Activated CD8-positive, alpha-beta memory T cell treated with anti-CD3 and anti-CD28 coated beads, Interleukin-2, amount 50 U/mL, for 4 hours (primary cell): ENCODE results near the gene CCDC187.

Experiments
- DNase-seq: peaks from one replicate; pipeline ENCODE4 v3.0.0-alpha.2; 2020

CCDC187 gene

DNA sequence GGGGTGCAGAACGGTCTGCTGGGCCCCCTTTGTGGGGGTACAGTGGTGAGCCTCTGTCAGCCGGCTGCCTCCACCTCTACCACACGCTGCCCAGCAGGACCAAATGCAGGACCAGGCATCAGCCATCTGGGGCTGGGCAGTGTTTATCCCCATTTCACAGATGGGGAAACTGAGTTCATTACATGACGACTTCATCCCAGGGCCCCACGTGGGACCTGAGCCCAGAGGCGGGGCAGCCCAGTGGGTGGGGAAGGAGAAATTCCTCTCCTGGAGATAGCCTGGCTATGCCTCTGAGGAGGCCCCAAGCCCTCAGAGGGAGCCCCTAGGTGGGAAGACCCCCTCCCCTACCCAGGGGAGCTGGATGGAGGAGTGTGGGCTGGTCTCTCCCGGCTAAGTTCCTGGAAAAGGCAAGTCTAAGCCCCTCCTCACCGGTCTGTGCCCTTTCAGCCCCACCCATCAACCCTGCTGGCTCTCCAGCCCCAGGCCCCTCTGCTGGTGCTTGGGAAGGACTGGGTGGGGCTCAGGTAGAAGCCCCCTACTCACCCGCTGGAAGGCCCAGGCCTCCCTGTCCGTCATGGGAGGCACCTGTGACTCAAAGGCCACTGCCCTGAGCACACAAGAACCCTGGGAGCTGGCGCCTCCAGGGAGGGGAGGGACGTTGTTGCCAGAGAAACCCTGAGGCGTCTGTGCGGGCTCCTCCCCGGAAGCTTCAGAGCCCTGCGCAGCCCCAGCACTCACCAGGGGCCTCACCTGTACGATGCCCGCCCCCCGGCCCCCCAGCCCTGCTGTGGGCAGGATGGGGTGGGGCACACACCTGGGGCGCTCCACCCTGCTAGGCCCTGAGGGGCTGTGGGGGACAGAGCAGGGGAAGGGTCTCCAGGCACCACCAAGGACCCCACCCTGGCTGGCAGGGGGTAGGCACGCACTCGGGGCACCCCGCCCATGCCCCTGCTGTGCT is 7.4 kb upstream of the CCDC187 start:
- no peak for DNase-seq

DNA sequence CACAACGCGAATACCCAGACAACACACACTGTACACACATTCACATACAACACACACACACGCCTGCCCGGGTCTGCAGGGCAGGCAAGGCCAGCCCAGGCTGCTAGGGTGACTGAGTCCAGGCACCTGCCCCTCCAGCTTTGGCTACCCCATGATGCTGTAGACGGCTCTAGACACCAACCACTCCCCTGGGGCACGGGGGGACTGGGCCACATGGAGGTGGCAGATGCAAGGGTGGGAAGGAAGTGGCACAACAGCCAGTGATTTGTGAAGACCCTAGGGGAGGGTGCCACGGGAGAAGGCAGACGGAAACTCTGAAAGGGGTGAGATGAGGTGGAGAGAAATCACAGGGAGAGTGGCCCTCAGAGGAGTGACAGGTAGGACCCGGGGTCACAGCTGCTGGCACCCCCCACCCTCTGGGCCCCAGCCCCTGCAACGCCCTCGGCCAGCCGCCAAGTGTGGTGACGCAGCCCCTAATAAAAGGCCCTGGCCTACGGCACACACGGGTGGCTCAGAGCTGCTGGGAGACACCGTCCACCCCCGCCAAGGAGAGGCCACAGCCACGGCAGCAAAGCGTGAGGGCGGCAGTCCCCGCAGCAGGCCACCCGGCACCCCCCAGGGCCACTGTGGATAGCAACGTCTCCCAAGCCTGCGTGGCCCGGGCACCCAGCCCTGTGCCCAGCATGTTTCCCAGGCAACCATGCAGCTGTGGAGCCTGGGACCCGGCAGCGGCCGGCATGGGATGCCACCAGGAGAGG is 6.6 kb upstream of the CCDC187 start:
- DNase-seq: no peak

DNA sequence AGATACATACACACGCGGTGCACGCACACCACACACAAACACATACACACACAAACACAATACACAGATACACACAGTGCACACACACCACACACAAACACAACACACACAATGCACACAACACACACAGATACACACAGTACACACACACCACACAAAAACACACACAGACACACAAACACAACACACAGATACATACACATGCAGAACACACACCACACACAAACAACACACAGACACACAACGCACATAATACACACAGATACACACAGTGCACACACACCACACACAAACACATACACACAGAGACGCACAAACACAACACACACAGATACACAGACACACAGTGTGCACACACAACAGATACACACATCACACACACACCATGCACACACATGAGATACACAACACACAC is 5.9 kb upstream of the CCDC187 start:
- no peak for DNase-seq

DNA sequence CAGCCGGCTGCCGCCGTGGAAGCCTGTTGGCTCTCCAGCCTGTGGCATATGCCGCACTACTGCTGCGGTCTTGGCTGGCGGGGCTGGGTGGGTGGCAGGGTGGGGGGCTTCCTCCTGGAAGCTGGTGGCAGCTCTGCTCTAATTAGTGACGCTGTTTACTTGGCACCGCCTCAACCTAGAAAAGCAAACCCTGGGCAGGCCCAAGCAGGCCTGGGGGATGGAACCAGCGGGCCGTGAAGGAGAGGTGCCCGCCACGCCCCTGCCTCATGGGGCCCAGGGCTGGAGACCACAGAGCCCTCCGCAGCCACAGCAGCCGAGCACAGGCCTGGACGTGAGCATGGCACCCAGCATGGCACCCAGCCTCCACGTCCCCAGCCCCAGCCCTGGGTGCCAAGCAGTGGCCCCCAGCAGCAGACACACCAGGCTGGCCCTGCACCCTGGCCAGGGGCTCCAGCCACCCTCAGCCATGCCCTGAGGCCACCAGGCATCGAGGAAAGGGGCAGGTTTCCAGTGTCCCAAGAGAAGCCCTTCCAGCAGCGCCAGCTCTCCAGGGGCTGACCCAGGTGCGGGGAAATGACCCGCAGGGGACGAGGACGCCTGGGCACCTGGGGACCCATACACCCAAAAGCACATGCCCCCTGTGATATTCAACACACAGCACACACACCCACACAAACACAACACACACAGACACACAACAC is 5.4 kb upstream of the CCDC187 start:
- no peak for DNase-seq

DNA sequence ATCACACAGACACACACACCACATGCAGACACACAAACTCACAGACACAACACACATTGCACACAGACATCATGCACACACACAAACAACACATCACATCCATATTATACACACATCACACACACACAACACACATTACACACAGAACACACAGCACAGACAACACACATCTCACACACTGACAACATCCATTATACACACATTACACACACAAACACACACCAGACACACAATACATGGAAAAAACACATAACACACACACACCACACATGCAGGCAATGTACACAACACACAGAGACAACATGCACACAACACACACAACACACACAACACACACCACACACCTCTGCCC is 4.8 kb upstream of the CCDC187 start:
- no peak for DNase-seq

DNA sequence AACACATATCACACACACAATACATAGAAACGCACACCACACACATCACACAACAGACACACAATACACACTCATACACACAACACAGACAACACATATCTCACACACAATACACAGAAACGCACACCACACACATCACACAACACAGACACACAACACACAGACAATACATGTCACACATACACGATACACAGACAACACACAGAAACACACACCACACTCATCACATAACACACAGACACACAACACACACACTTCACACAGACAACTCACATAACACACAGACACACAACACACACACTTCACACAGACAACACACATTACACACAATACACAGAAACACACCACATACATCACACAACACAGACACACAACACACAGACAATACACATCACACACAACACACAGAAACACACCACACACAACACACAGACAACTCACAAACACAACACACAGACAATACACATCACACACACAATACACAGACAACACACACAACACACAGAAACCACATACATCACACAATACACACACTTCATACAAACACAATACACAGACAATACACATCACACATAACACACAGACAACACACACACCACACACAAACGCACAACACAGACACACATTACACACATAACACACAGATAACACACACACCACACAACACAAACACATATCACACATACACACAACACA is 4.3 kb upstream of the CCDC187 start:
- DNase-seq: no peak

DNA sequence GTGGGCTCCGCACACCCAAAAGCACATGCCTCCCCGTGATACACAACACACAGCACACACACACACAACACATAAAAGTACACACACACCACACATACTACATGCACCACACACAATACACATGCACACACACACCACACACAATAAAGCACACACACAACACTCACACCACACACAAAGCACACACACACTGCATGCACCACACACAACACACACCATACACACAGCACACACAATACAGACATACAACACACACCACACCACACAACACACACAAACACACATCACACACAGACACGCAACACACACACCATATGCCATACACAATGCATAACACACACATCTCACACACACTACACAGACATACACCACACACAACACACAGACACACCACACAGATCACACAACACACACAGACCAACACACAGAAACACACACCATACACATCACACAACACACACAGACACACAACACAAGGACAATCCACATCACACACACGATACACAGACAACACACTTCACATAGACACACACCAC is 3.4 kb upstream of the CCDC187 start:
- no peak for DNase-seq

DNA sequence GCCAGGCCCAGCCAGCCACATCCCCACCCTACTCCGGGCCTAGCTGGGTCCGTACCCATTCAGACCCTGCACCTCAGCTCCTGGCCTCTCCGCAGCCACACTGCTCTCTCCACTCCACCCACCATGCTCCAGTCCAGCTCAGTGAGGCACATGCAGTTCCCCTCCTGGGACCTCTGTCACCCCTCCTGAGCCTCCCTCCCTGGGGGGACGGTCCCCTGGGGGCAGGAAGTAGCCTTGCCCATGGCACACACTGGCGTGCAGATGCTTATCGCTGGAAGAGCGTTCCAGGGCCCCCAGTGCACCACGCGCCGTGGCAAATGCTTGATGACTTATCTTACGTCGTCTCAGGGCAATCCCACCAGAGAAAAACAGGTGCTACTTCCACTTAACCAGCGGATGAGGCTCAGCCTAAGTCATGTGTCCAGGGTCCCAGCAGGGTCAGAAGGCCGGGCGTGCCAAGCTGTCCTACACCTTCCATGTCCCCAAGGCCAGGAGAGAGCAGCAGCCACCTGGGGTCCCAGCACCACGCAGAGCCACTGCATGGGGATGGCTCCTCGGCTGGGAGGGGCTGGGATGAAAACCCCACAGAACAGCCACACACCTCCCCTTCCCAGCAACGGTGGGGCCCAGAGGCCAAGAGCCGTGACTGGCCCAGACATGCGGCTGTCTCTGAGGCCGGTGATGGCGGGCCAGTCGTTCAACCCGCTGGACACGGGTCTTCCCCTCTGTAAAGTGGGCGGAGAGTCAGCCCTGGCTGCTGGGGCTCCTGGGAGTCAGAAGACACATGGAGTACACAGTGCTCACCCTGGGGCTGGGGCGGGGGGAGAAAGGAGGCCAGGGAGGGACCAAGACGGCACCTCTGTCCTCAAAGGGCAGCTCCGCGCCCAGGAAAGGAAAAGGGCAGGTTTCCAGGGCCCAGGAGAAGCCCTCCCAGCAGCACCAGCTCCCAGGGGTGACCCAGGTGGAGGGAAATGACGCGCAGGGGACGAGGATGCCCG is 2.6 kb upstream of the CCDC187 start:
- no peak for DNase-seq

DNA sequence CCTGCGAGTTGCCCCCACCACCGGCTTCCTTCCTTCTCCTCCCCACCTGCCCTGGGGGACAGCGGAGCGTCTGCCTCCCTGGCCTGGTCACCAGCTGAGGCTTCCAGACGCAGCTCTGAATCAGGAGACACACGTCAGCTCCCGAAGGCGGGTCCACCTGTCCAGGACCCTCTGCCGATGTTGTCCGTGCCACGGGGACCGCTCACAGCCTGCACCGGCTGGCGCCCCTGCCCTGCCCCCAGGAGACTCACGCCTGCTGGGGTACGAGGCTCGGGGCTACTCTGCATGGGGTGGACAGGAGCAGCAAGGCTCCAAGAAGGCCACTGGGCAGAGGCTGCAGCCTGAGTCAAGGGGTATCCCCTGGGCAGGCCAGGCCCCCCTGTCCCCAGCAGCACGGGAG is 1.9 kb upstream of the CCDC187 start:
- no peak for DNase-seq

DNA sequence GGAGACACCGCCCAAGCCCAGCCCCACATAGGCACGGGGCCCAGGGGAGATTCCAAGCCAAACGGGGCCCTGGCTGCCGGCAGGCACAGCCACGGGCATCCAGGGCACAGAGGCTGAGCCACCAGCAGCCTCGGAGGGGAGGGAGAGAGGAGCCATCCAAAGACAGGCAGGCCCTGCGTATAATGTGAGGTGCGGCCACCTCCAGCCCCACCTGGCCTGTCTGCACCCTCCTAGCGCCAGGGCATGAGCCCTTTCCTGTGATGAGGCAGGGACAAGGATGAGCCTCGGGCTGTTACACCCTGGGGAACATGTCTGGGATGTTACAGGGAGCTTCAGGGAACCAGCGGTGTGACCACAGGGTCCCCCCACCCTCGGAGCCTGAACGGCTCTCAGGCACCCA is 1.1 kb upstream of the CCDC187 start:
- no peak for DNase-seq

DNA sequence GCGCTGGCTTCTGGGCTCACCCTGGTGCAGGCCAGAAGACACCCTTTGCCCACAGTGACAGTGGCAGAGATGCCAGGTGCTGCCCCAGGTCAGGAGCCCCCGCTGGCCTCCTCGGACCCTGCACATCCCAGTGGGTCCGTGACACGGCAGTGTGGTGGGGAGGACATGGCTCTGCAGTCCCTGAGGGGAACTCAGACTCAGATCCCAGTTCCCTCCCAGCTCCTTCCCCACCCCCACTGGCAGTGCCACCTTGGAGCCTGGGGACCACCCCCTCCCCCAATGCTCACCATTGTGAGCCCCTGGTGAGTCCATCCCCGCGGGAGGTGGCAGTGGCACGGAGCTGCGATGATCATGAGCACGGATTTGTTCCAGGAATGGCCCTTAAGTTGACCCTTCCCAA is 562 bp upstream of the CCDC187 start:
- no peak for DNase-seq

DNA sequence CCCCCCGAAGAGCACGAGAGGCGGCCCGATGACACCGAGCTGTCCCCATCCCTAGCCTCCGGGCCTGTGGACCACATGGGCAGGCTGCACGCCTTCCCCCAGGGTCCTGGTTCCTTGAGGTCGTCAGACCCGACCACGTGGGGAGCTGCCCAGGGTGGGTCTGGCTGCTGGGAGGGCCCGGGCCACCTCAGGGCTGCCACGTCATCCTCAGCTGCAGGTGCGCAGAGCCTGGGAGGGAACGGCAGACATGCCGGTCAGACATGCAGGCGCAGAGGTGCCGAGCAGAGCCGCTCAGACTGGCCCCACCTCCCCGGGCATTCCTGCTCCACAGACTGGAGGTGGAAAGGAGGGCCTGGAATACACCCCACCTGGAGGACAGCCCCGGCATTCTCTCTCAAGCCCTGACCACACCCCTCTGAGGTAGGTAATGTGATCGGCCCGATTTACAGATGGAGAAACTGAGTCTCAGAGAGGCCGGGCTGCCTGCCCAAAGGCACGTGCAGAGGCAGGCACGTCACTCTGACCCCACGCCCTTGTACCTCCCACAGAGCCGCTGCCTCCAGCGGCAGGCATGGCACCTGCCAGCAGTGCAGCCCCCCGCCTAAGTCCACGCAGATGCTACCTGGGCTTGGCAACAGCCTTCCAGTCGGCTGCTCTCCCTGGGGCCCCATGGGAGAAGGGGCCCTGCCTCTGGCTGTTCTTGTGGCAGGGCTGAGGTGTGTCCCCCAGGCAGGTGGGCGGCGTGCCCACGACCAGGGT is 649 bp downstream of the CCDC187 start:
- no peak for DNase-seq

DNA sequence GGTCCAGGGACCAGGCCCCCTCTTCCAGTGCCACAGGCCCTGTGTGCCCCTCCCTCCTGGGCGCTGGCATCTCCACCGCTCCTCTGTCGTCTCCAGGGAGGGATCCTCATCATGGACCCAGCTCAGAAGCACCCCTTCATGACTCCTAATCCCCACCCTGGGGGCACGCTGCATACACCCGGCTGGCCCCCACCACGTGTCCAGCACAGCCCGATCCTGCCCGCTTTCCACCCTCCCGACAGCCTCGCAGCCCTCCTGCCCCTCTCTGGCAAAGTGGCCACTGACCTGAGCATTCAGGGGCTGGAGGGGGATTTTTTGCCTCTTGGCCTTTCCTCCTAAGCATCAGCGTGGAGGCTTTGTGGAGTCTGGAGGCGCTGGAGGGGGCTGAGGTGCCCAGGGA is 1.4 kb downstream of the CCDC187 start:
- no peak for DNase-seq

DNA sequence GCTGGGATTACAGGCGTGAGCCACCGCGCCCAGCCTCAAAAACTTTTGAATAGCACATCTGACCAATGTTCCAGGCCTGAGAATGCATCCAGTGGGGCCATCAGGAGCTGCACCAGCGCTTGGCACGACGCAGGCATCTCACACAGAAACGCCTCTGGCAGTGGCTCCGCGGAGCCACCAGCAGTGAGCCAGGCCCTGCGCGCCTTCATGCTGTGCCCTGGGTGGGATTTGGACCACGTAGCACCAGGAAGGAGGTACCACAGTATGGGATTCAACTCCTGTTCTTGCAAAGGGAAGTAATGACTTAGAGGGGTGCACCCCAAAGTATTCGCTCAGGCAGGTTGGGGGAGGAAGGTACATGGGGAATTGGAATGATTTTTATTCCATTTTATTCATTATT is 3.0 kb downstream of the CCDC187 start:
- no peak for DNase-seq

DNA sequence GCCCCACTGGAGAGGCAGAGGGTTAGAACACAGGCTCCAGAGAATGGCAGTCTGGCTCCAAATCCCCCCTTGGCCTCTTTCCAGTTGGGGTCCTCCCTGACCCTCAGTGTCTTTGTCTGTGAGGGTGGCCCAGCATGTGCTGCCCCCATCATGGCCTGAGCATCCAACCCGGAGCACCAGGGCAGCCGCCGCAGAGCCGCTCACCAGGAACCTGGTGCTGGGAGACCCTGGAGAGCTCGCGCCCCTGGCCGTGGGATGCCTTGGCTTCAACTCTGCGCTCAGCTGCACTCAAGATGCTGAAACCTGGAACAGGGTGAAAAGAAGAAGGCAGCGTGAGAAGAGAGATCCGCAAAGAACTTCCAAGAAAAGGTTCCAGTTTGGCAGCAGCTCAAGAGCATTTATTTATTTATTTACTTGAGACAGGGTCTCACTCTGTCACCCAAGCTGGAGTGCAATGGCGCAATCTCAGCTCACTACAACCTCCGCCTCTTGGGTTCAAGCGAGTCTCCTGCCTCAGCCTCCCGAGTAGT is 3.8 kb downstream of the CCDC187 start:
- DNase-seq: no peak

DNA sequence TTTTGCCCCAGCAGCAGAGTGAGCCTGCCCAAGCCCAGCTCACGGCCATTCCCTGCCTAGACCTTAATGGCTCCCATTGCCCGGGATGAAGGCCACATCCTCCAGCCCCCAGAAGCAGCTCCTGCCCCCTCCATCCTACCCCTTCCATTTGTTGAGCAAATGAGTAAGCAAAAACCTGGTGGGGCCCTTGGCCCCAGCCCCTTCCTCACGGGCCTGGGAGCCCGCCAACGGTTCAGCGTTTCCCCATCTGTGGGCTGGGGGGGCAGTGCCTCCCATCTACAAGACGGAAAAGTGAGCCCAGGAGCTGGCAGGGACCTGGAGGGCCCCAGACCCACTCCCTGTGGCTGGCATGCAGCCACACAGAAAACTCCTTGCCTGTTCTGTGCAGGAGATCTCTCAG is 4.4 kb downstream of the CCDC187 start:
- DNase-seq: no peak

DNA sequence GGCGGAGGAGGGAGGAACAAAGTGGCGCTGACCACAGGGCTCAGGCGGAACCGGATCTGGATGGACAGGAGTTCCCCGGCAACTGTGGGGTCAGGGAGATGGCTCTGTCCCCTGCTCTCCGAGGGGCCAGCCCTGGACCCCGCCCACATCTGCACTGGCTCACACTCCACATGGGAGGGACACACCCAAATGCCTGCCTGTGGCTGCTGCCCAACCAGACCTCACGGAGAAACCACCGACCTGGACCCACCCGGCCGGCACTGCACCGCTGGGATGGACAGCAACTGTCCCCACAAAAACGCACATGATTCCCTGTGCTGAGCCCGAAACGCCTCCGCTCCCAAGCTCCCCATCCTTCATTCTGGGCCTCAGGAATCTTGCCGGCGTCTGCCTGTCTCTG is 4.8 kb downstream of the CCDC187 start:
- no peak for DNase-seq

DNA sequence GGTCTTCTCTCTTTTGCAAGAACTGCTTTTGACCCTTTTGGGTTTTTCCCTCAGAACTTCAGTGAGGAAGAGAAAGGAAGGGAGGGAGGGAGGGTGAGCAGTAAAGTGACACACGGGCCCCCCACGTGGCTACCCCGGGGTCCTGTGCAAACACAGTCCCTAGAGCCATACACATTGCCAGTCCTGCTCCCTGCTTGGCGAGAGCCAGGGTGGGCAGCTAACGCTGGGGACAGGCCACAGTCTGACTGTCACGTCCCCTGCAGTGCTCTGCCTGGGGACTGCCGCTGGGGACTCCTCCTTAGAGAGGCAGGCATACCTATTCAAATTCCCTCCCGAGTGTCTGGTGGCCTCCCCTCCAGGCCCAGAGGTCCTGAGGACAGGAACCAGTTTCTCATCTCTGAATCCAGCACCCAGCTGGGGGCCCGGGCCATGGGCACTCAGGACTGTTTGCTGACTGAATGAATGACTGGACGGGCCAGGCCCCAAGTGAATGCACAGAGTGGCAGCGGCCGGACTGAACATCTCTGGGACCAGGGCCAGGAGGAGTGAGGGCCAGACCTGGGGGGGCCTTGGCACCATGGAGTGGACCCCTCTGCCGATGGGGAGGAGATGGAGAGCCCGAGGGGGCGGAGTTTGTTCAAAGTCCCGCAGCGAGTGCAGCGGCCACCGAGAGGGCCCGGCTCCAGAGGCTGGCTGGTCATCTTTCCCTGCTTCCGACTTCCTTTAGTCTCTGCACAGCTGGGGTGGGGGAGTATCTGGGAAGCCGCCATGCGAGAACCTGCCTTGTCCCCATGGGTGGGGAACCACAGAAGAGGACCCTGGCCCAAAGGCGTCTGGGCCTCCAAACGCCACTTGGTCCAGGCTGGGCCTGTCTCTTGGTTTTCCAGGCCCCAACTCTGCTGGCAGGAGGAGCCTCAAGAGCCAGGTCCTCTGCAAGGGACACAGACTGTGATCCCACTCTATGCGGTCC is 5.8 kb downstream of the CCDC187 start:
- no peak for DNase-seq

DNA sequence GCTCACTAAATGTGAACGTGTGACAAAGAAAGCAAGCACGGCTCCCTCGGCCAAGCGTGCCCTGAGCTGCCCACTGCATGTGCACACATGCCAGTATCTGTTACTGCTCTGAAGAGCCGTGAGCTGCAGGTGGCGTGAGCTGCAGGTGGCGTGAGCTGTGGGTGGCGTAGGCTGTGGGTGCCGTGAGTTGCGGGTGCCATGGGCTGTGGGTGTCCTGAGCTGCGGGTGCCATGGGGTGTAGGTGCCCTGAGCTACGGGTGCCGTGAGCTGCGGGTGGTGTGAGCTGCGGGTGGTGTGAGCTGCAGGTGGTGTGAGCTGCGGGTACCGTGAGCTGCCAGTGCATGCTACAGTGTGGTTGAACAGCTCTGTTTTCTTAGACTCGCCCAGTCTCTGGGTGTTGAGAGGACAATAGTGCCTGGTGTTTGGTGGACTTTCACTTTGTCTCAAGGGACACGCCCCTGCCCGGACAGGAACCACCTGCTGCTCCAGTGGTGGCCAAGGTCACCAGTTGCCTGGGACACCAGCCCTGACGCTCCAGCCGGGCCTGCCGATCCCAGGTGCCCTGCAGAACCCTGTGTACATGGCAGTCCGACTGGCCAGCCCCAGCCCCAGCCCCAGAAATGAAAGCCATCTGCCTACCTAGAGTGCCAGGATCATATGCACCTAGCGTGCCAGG is 6.7 kb downstream of the CCDC187 start:
- no peak for DNase-seq
